IMR-90 (cell line): ENCODE measurements around the gene RANBP9. TPM values are rescaled to one million over a fixed set of nuclear protein-coding genes. Genes with fewer than 3 reads are reported as not detected.

Source experiments
- ATAC-seq: fragments of 200-7000 bp; cut with Tn5 transposase; 2 replicates; pipeline ENCODE4 v1.9.1; 2020; ENCODE audit warnings: low read depth, mild to moderate bottlenecking, moderate library complexity
- BruUV-seq: library from RNA; stranded (reverse); fragments of 400-500 nt; replicated peaks from 2 replicates; lab custom pipeline; 2021; lab: Mats Ljungman, UMichigan
- CTCF ChIA-PET: fragments of 300-600 bp; formaldehyde crosslinking; extraction: SDS; loops from one replicate; lab custom pipeline; 2021; ENCODE audit warnings: antibody characterized with exemption; lab: Yijun Ruan, JAX
- POLR2A ChIA-PET: fragments of 300-600 bp; sonication (Branson Sonifier 250); formaldehyde crosslinking; loops from one replicate; lab custom pipeline; 2022; ENCODE audit warnings: antibody characterized with exemption; ENCODE audit not compliant: unreplicated experiment; lab: Charles Lee
- DNase-seq: peaks from one replicate; pipeline ENCODE4 v3.0.0; 2013
- H2AFZ ChIP-seq: replicated peaks from 2 replicates; pipeline ENCODE3; 2013; ENCODE audit warnings: low read length, mild to moderate bottlenecking; ENCODE audit not compliant: poor library complexity
- H2AK5ac ChIP-seq: 2 replicates; pipeline ENCODE4 v1.6.1; 2013; ENCODE audit warnings: low read depth, low read length, inconsistent platforms
- H2AK9ac ChIP-seq: replicated peaks from 2 replicates; pipeline ENCODE3; 2013; ENCODE audit warnings: mild to moderate bottlenecking, low read depth, low read length, moderate library complexity; ENCODE audit not compliant: poor library complexity
- H2BK120ac ChIP-seq: 2 replicates; pipeline ENCODE4 v1.6.1; 2013; ENCODE audit warnings: low read depth, low read length, inconsistent platforms
- H2BK15ac ChIP-seq: 3 replicates; pipeline ENCODE4 v1.6.1; 2013; ENCODE audit warnings: low read depth, low read length, inconsistent platforms
- H2BK20ac ChIP-seq: 2 replicates; pipeline ENCODE4 v1.6.1; 2013; ENCODE audit warnings: low read depth, mild to moderate bottlenecking, inconsistent platforms, low read length, moderate library complexity
- H2BK5ac ChIP-seq: 2 replicates; pipeline ENCODE4 v1.6.1; 2013; ENCODE audit warnings: mild to moderate bottlenecking, low read depth, low read length, inconsistent platforms; ENCODE audit not compliant: poor library complexity, severe bottlenecking
- H3K14ac ChIP-seq: replicated peaks from 2 replicates; pipeline ENCODE4 v1.6.1; 2013; ENCODE audit warnings: low read depth, low read length, inconsistent platforms
- H3K18ac ChIP-seq: 2 replicates; pipeline ENCODE4 v1.6.1; 2013; ENCODE audit warnings: low read depth, low read length, control low read depth
- H3K23ac ChIP-seq: 2 replicates; pipeline ENCODE4 v1.6.1; 2013; ENCODE audit warnings: low read depth, low read length, inconsistent platforms
- H3K27ac ChIP-seq: 2 replicates; pipeline ENCODE4 v1.5.1; 2013; ENCODE audit warnings: mild to moderate bottlenecking, control low read depth, low read length; ENCODE audit not compliant: insufficient read depth
- H3K27me3 ChIP-seq: 2 replicates; pipeline ENCODE4 v1.6.1; 2013; ENCODE audit warnings: low read length; ENCODE audit not compliant: control insufficient read depth, insufficient read depth
- H3K36me3 ChIP-seq: 2 replicates; pipeline ENCODE4 v1.6.1; 2013; ENCODE audit warnings: low read length, mixed read lengths; ENCODE audit not compliant: control insufficient read depth, insufficient read depth
- H3K4ac ChIP-seq: 2 replicates; pipeline ENCODE4 v1.6.1; 2013; ENCODE audit warnings: low read depth, low read length, inconsistent platforms
- H3K4me1 ChIP-seq: 2 replicates; pipeline ENCODE4 v1.6.1; 2013; ENCODE audit warnings: low read length, mixed read lengths; ENCODE audit not compliant: control insufficient read depth, insufficient read depth
- H3K4me2 ChIP-seq: 2 replicates; pipeline ENCODE4 v1.6.1; 2013; ENCODE audit warnings: low read depth, mild to moderate bottlenecking, control low read depth, low read length, moderate library complexity
- H3K4me3 ChIP-seq: 2 replicates; pipeline ENCODE4 v1.5.1; 2013; ENCODE audit warnings: low read depth, mild to moderate bottlenecking, control low read depth, low read length, moderate library complexity; ENCODE audit not compliant: insufficient read depth
- H3K56ac ChIP-seq: 2 replicates; pipeline ENCODE4 v1.6.1; 2013; ENCODE audit warnings: low read length, inconsistent platforms; ENCODE audit not compliant: insufficient read depth; ENCODE audit errors: extremely low read depth
- H3K79me1 ChIP-seq, 2 experiments: 2 replicates each; pipeline ENCODE4 v1.6.1; 2013; ENCODE audit warnings: low read length in 2 of 2, inconsistent platforms in 1 of 2, low read depth in 1 of 2
- H3K9ac ChIP-seq: 2 replicates; pipeline ENCODE4 v1.6.1; 2013; ENCODE audit warnings: low read depth, low read length, control low read depth
- H3K9me1 ChIP-seq: 2 replicates; pipeline ENCODE4 v1.6.1; 2013; ENCODE audit warnings: low read length, inconsistent platforms; ENCODE audit not compliant: insufficient read depth
- H3K9me3 ChIP-seq: 2 replicates; pipeline ENCODE4 v1.6.1; 2013; ENCODE audit warnings: low read length; ENCODE audit not compliant: control insufficient read depth, insufficient read depth
- H4K20me1 ChIP-seq: 2 replicates; pipeline ENCODE4 v1.6.1; 2013; ENCODE audit warnings: low read length, inconsistent platforms; ENCODE audit not compliant: insufficient read depth
- H4K5ac ChIP-seq: 2 replicates; pipeline ENCODE4 v1.6.1; 2013; ENCODE audit warnings: mild to moderate bottlenecking, low read depth, low read length, control low read depth
- H4K8ac ChIP-seq, 2 experiments: 2 replicates each; pipeline ENCODE4 v1.6.1; 2013; ENCODE audit warnings: low read depth in 2 of 2, low read length in 2 of 2, control low read depth in 1 of 2, inconsistent platforms in 1 of 2
- H4K91ac ChIP-seq: 2 replicates; pipeline ENCODE4 v1.6.1; 2013; ENCODE audit warnings: low read depth, low read length, inconsistent platforms; ENCODE audit not compliant: insufficient read depth
- CEBPB ChIP-seq: IDR thresholded peaks from 2 replicates; pipeline ENCODE4 v1.6.1; 2012; ENCODE audit warnings: low read depth, low read length, improper control_type of control experiment
- CHD1 ChIP-seq: IDR thresholded peaks from 2 replicates; pipeline ENCODE4 v1.6.1; 2012; ENCODE audit warnings: low read depth, low read length, improper control_type of control experiment
- CTCF ChIP-seq: conservative IDR thresholded peaks from 2 replicates; pipeline ENCODE4 v1.5.1; 2012; ENCODE audit warnings: mild to moderate bottlenecking, low read depth, low read length, improper control_type of control experiment
- FOS ChIP-seq: fragments of 150-350 bp; IDR thresholded peaks from 2 replicates; pipeline ENCODE4 v1.6.1; 2016; ENCODE audit warnings: low read depth, low read length
- MAFK ChIP-seq: IDR thresholded peaks from 2 replicates; pipeline ENCODE4 v1.6.1; 2012; ENCODE audit warnings: low read depth, low read length, improper control_type of control experiment
- MAZ ChIP-seq: IDR thresholded peaks from 2 replicates; pipeline ENCODE4 v1.6.1; 2012; ENCODE audit warnings: low read depth, mild to moderate bottlenecking, low read length, improper control_type of control experiment, moderate library complexity, borderline replicate concordance
- MXI1 ChIP-seq: IDR thresholded peaks from 2 replicates; pipeline ENCODE4 v1.6.1; 2012; ENCODE audit warnings: low read depth, mild to moderate bottlenecking, low read length, moderate library complexity, borderline replicate concordance
- NFE2L2 ChIP-seq: fragments of 150-350 bp; IDR thresholded peaks from 2 replicates; pipeline ENCODE4 v1.6.1; 2016; ENCODE audit warnings: low read depth, mild to moderate bottlenecking, low read length
- POLR2A ChIP-seq: IDR thresholded peaks from 2 replicates; pipeline ENCODE4 v1.6.1; 2012; ENCODE audit warnings: mild to moderate bottlenecking, low read depth, low read length
- RCOR1 ChIP-seq: IDR thresholded peaks from 2 replicates; pipeline ENCODE4 v1.6.1; 2012; ENCODE audit warnings: mild to moderate bottlenecking, low read length, improper control_type of control experiment; ENCODE audit not compliant: insufficient replicate concordance
- RFX5 ChIP-seq: IDR thresholded peaks from 2 replicates; pipeline ENCODE4 v1.8.0; 2012; ENCODE audit warnings: low read depth, mild to moderate bottlenecking, low read length, moderate library complexity
- SMC3 ChIP-seq: fragments of 150-350 bp; IDR thresholded peaks from 2 replicates; pipeline ENCODE4 v1.6.1; 2016; ENCODE audit warnings: low read depth, mild to moderate bottlenecking, antibody characterized with exemption, low read length, moderate library complexity
- USF2 ChIP-seq: fragments of 150-350 bp; IDR thresholded peaks from 2 replicates; pipeline ENCODE4 v1.6.1; 2017; ENCODE audit warnings: mild to moderate bottlenecking, antibody characterized with exemption, low read length, low read depth
- WGBS, 2 experiments: methylation state at CpG; one replicate each; pipeline versions ENCODE4 v1.1.5 to v1.1.7; 2013; ENCODE audit warnings: missing lambda C conversion rate in 2 of 2; ENCODE audit not compliant: insufficient read length in 1 of 2; ENCODE audit errors: extremely low coverage in 2 of 2; 5-methylcytosine and 5-hydroxymethylcytosine counted together
- dilution Hi-C: fragments of 300-500 bp; cut with HindIII; formaldehyde crosslinking; loops from one replicate; pipeline ENCODE4 v1.14.3; 2018; ENCODE audit warnings: low sequenced_read_pairs; ENCODE audit not compliant: unreplicated experiment
- in situ Hi-C: fragments of 300-500 bp; cut with MboI; formaldehyde crosslinking; loops from 3 replicates; pipeline ENCODE4 v1.14.3; 2019; ENCODE audit warnings: low sequenced_read_pairs, inconsistent platforms, mixed read lengths
- intact Hi-C: fragments of 100-400 bp; cut with micrococcal nuclease; formaldehyde crosslinking; loops from 2 replicates; pipeline ENCODE4 v1.10.0; 2022
- polyA plus RNA-seq, 3 experiments: library from polyadenylated mRNA; depleted of rRNA; stranded (reverse); fragments of >200 nt; gene quantifications; 2 replicates each; pipeline ENCODE4 v1.2.3, GENCODE V29; 2012; ENCODE audit warnings: low replicate concordance in 1 of 3
- total RNA-seq: library from RNA; depleted of rRNA; stranded (reverse); fragments of >200 nt; gene quantifications from 2 replicates; pipeline ENCODE4 v1.2.3, GENCODE V29; 2012
- TF ChIP-seq, protein P1 (sequence below): fragments of 150-350 bp; IDR thresholded peaks from 2 replicates; pipeline ENCODE4 v1.6.1; 2016; ENCODE audit warnings: low read depth, mild to moderate bottlenecking, low read length, moderate library complexity, borderline replicate concordance

The RANBP9 gene
- total and polyA plus RNA-seq, 2 of the 4 experiments (the other 2 are of a cell fraction) = 17.7 to 27.8 TPM

DNA sequence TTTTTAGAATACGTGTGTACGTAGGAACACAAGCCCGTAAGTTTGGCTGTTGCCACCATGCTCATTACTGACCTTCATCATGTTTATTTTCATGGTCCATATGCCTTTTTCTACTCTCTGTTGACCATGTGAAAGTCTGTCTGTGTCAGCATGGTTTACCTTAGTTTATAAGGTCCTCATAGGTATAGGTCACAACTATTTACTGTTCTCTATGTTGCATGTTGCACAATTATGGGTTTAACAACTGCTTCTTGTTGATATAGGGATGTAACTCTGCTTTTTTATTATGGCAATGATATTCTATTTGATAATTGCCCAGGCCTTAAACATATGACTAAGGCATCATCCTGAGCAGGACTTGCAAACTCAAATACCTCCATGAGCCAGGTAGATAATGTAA is 13.4 kb upstream of the RANBP9 start:
- no peak overlapping the region for H2AK5ac ChIP-seq
- H4K5ac ChIP-seq = no peak overlapping the region
- H3K4ac ChIP-seq = no peak overlapping the region
- no peak overlapping the region for H2AK9ac ChIP-seq
- H3K9ac ChIP-seq = no peak overlapping the region
- WGBS, 2 experiments = no CpG with 5 or more reads among the region's 3 CpGs
- no peak overlapping the region for H3K23ac ChIP-seq
- H4K91ac ChIP-seq = no peak overlapping the region
- no peak overlapping the region for H2AFZ ChIP-seq
- in situ Hi-C loops (no loop called here), intact Hi-C loops (no loop called here), dilution Hi-C loops (no loop called here)
- no peak overlapping the region for H3K4me2 ChIP-seq
- H3K9me3 ChIP-seq = no peaks in the 10 kb centered on the region
- no peaks in the 10 kb centered on the region; the same call in 1 of the 2 replicates for H3K27me3 ChIP-seq
- H3K9me1 ChIP-seq = no peaks in the 10 kb centered on the region; the same call in 1 of the 2 replicates
- no TSS peak for BruUV-seq
- no peak overlapping the region for H2BK5ac ChIP-seq
- H3K36me3 ChIP-seq = no peaks in the 10 kb centered on the region
- no peaks in the 10 kb centered on the region for H3K4me1 ChIP-seq
- H3K27ac ChIP-seq = no peak overlapping the region
- H3K79me1 ChIP-seq = no peaks in the 10 kb centered on the region
- no peak overlapping the region for H4K8ac ChIP-seq
- no peak for TF ChIP-seq RCOR1
- no peak for TF ChIP-seq MAFK
- no peak for TF ChIP-seq RFX5
- no peak for TF ChIP-seq NFE2L2
- TF ChIP-seq SMC3 = no peak
- no peak for TF ChIP-seq CTCF
- TF ChIP-seq USF2 = no peak
- no peak for TF ChIP-seq MXI1
- TF ChIP-seq, protein P1, sequence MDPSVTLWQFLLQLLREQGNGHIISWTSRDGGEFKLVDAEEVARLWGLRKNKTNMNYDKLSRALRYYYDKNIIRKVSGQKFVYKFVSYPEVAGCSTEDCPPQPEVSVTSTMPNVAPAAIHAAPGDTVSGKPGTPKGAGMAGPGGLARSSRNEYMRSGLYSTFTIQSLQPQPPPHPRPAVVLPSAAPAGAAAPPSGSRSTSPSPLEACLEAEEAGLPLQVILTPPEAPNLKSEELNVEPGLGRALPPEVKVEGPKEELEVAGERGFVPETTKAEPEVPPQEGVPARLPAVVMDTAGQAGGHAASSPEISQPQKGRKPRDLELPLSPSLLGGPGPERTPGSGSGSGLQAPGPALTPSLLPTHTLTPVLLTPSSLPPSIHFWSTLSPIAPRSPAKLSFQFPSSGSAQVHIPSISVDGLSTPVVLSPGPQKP = no peak
- no peak for TF ChIP-seq POLR2A
- no peak for TF ChIP-seq FOS
- no peak for TF ChIP-seq CEBPB
- TF ChIP-seq CHD1 = no peak
- TF ChIP-seq MAZ = no peak
- H2BK120ac ChIP-seq = no peak overlapping the region
- H3K14ac ChIP-seq = no peak overlapping the region
- no peaks in the 10 kb centered on the region for H4K20me1 ChIP-seq
- ChIA-PET POLR2A (no interaction called here), CTCF (no interaction called here)
- H2BK15ac ChIP-seq = no peak overlapping the region
- no peak overlapping the region for H3K56ac ChIP-seq
- no peak overlapping the region for H3K18ac ChIP-seq
- no peak overlapping the region for H3K4me3 ChIP-seq
- ATAC-seq = no peak
- no peak overlapping the region for H2BK20ac ChIP-seq
- DNase-seq = no peak
